Lower lobe of right lung (tissue), 2 donors: ENCODE measurements around the gene GPC3. TPM values are rescaled to one million over a fixed set of nuclear protein-coding genes. Genes with fewer than 3 reads are reported as not detected.

Experiments
- ATAC-seq, 2 donors: fragments of 200-7000 bp; cut with Tn5 transposase; one replicate each; pipeline ENCODE4 v1.9.1; 2020 to 2022; ENCODE audit warnings: mild to moderate bottlenecking in 2 of 2, moderate library complexity in 2 of 2
- DNase-seq: peaks from one replicate; pipeline ENCODE4 v3.0.0-alpha.2; 2020
- H3K27ac ChIP-seq: fragments of 200-600 bp; one replicate; pipeline ENCODE4 v1.8.0; 2022
- H3K27me3 ChIP-seq: fragments of 200-600 bp; one replicate; pipeline ENCODE4 v1.8.0; 2022; ENCODE audit warnings: low read depth
- H3K36me3 ChIP-seq: fragments of 200-600 bp; one replicate; pipeline ENCODE4 v1.8.0; 2022; ENCODE audit warnings: mild to moderate bottlenecking
- H3K4me1 ChIP-seq: fragments of 200-600 bp; one replicate; pipeline ENCODE4 v1.8.0; 2022
- H3K4me3 ChIP-seq: fragments of 200-600 bp; one replicate; pipeline ENCODE4 v1.8.0; 2022; ENCODE audit warnings: mild to moderate bottlenecking
- H3K9me3 ChIP-seq: fragments of 200-600 bp; one replicate; pipeline ENCODE4 v1.8.0; 2022
- CTCF ChIP-seq: fragments of 200-600 bp; IDR thresholded peaks from one replicate; pipeline ENCODE4 v1.8.0; 2022; ENCODE audit warnings: antibody characterized with exemption, mild to moderate bottlenecking
- intact Hi-C: fragments of 100-400 bp; cut with DNase I; formaldehyde crosslinking; loops from one replicate; pipeline ENCODE4 v1.11.0; 2022
- total RNA-seq: library from RNA; stranded (reverse); fragmentation: NEBNext Ultra II Directional; extraction: Animal tissue kit (Norgen Biotek cat#: 25700); gene quantifications from one replicate; pipeline ENCODE4 v1.2.1, GENCODE V29; 2021
- donor health status: DM: no; HTN: yes; CAD: no; lungs with severe emphysema.

Gene GPC3
- total RNA-seq, 1 donor from 2014 or later, result 50.2 TPM

DNA sequence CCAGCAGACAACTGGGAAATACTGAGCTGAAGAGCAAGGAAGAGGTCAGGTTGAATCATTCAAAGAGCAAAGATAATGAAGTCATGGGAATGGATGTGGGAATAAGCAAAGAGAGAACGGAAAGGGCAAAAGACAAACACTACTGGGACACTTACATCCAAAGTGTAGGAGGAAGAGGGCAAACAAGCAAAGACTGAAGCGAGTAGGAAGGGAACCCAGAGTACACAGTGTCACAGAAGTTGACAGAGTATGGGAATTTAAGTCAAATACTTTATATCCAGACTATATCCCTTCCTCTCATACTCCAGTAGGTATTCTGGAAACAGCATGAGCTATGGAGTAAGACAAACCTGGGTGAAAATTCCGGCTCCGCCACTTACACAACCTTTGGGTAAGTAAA is 12.5 kb downstream of the GPC3 start:
- Histone ChIP-seq H3K27me3 (no peaks in the 10 kb centered on the region), H3K9me3 (no peaks in the 10 kb centered on the region), H3K27ac (no peak overlapping the region), H3K4me3 (no peak overlapping the region), H3K4me1 (no peaks in the 10 kb centered on the region), H3K36me3 (no peaks in the 10 kb centered on the region)
- intact Hi-C loops, result no loop called here
- no peak for TF ChIP-seq CTCF
- DNase-seq, result no peak
- no peak for ATAC-seq

DNA sequence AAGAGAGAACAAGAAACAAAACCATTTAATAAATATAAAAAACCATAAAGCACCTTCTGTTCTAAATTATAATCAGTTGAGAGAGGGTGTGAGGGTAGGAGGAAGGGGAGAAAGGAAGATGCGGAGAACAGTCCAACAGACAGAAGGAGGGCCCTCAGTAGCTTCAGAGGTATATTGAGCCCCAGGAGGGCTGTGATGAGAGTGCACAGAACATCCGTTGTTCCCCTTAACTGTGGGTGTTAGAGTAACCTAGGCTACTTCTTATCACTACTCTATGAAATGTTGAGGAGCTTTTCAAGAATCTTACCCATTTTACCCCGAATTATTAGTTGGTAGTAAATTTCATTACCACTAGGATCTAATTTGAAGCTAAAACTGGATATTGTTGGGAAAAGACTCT is 13.8 kb downstream of the GPC3 start:
- H3K36me3 ChIP-seq, result no peaks in the 10 kb centered on the region
- no peak for TF ChIP-seq CTCF
- DNase-seq (no peak), ATAC-seq (no peak)
- intact Hi-C loops, result no loop called here
- no peaks in the 10 kb centered on the region for H3K4me1 ChIP-seq
- H3K27me3 ChIP-seq, result no peaks in the 10 kb centered on the region
- H3K27ac ChIP-seq, result no peak overlapping the region
- no peak overlapping the region for H3K4me3 ChIP-seq
- no peaks in the 10 kb centered on the region for H3K9me3 ChIP-seq

GRCh38 chrX:133970076-133970475 is 15.3 kb downstream of the GPC3 start:
- ATAC-seq (no peak), DNase-seq (no peak)
- no peaks in the 10 kb centered on the region for H3K9me3 ChIP-seq
- intact Hi-C loops, result no loop called here
- no peaks in the 10 kb centered on the region for H3K27me3 ChIP-seq
- no peaks in the 10 kb centered on the region for H3K4me1 ChIP-seq
- no peak for TF ChIP-seq CTCF
- H3K4me3 ChIP-seq, result no peak overlapping the region
- no peak overlapping the region for H3K27ac ChIP-seq
- H3K36me3 ChIP-seq, result no peaks in the 10 kb centered on the region

DNA sequence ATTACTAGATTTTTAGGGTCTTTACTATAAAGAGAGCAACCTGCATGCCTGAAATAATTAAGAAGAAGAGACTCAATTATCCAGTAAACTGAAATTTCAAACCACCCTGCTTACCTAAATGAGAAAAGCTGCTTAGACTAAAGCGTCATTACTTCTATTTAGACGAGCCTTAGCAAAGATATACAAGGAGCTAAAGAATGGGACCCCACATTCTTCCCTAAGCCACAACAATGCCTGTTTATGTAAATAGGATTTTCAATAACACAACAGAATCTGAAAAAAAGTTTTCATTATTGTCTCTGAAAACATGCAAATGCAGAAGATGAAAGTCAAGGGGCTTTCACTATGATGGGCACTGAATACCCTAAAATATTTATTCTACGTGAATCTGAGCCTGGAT is 16.2 kb downstream of the GPC3 start:
- no peak for TF ChIP-seq CTCF
- no peak overlapping the region for H3K27ac ChIP-seq
- no peaks in the 10 kb centered on the region for H3K27me3 ChIP-seq
- no peak for ATAC-seq
- intact Hi-C loops, result no loop called here
- no peaks in the 10 kb centered on the region for H3K36me3 ChIP-seq
- H3K4me1 ChIP-seq, result no peaks in the 10 kb centered on the region
- no peaks in the 10 kb centered on the region for H3K9me3 ChIP-seq
- no peak for DNase-seq
- H3K4me3 ChIP-seq, result no peak overlapping the region

- Histone ChIP-seq H3K9me3 (no peaks in the 10 kb centered on the region), H3K4me1 (no peaks in the 10 kb centered on the region), H3K27ac (no peak overlapping the region), H3K27me3 (no peaks in the 10 kb centered on the region), H3K4me3 (no peak overlapping the region), H3K36me3 (no peaks in the 10 kb centered on the region)
- ATAC-seq, result no peak
- intact Hi-C loops, result no loop called here
- DNase-seq, result no peak
- no peak for TF ChIP-seq CTCF
These were observed 17.3 kb downstream of the GPC3 start for GRCh38 chrX:133968109-133968508.

DNA sequence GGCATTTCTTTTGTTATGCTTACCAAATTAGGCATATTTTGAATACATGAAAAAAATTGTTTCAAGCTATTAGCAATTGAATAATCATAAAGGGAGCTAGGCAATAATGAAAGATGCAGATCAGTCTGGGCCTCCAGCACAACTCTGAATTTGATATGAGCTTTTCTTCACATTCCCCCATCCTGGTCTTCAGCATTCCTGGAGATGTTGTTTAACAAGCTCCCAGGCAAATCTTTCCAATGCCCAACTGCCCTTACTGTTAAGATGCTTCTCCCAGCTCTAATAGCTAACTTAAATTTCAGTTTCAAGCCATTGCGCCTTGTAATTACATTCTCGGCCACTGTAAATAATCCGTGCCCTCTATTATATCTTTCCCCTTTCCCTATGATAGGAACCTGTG is 19.2 kb downstream of the GPC3 start:
- ATAC-seq, result no peak
- intact Hi-C loops, result no loop called here

More for the DNA sequence above, 19.2 kb downstream of the GPC3 start:
- Histone ChIP-seq H3K9me3 (no peaks in the 10 kb centered on the region), H3K4me3 (no peak overlapping the region), H3K27me3 (no peaks in the 10 kb centered on the region), H3K4me1 (no peaks in the 10 kb centered on the region), H3K36me3 (no peaks in the 10 kb centered on the region), H3K27ac (no peak overlapping the region)
- TF ChIP-seq CTCF, result no peak
- no peak for DNase-seq
